ENCODE data around the gene PNO1.
"Not testable (repeated sequence)": the region's sequence is repeated elsewhere in the genome, so short reads cannot be mapped to it uniquely, and the experiment has no call there.

PNO1 gene

DNA sequence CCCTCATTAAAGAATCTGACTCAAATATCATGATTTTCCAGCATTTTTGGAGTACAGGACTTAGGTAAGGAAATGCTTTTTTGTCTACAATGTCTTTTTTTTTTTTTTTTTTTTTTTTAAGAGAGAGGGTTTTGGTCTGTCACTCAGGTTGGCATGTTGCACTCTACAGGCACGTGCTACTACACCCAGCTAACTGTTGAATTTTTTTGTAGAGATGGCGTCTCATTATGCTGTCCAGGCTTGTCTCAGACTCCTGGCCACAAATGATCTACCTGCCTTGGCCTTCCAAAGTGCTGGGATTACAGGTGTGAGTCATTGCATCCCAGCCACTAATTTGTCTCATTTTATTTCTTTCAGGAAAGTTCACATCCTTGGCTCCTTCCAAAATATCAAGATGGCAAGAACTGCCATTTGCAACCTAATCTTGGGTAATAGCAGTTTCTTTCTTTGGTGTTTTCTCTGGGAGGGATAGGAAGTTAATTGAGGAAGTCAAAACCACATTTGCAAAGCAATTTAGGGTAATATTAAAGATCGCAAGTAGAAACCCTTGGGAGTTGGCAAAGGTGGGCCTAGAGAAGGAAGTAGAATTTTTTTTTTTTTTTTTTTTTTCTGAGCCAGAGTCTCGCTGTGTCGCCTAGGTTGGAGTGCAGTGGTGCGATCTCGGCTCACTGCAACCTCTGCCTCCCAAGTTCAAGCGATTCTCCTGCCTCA, 15.5 kb downstream of the PNO1 start:
- Histone ChIP-seq H2AFZ (no peak overlapping the region), H3K79me2 (no peaks in the 10 kb centered on the region), H3K4me3 (ENCODE audit: low read depth, low read length) (no peak overlapping the region), H3K9me3 (ENCODE audit: control insufficient read depth, low read length) (no peaks in the 10 kb centered on the region), H3K27ac (no peak overlapping the region), H3K4me2 (ENCODE audit: low read length) (no peak overlapping the region), H3K27me3 (ENCODE audit: control insufficient read depth, insufficient read depth, low read length) (no peaks in the 10 kb centered on the region), H3K36me3 (ENCODE audit: control insufficient read depth, insufficient read depth, low read length) (no peaks in the 10 kb centered on the region), H3K4me1 (no peaks in the 10 kb centered on the region), H3K9ac (no peak overlapping the region)
- no peak for TF ChIP-seq CTCF (IDR thresholded peaks at IDR 0.05)

GRCh38 chr2:68175210-68175609, 17.5 kb downstream of the PNO1 start:
- not testable (repeated sequence) for H3K27me3 ChIP-seq (ENCODE audit: control insufficient read depth, insufficient read depth, low read length); H3K4me3 ChIP-seq (ENCODE audit: low read depth, low read length); H3K79me2 ChIP-seq; H3K27ac ChIP-seq; H3K4me1 ChIP-seq; H3K9ac ChIP-seq; H3K9me3 ChIP-seq (ENCODE audit: control insufficient read depth, low read length); H3K4me2 ChIP-seq (ENCODE audit: low read length); H2AFZ ChIP-seq; H3K36me3 ChIP-seq (ENCODE audit: control insufficient read depth, insufficient read depth, low read length)

DNA sequence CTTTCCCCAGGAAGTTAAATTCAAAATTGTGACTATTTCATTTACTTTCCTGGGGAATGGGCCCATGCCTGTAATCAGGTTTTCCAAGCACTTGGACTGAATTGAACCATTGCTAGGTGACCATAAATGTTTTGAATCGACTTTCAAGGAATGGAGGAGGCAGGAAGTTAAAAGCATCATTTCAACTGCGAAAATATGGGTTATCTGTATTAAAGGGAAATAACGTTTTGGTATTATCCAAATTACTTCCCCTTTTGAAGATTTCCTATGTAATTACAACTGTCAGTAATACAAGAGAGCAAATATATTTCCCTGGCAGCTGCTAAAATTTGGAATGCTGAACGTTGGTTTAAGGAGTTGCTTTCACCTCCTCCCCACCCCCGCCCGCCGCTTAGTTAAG, 19.0 kb downstream of the PNO1 start:
- no peaks in the 10 kb centered on the region for H3K36me3 ChIP-seq (ENCODE audit: control insufficient read depth, insufficient read depth, low read length)

GRCh38 chr2:68177541-68177940, 19.9 kb downstream of the PNO1 start:
- H3K27ac ChIP-seq: no peak overlapping the region
- no peak for TF ChIP-seq CTCF (IDR thresholded peaks at IDR 0.05)
- H2AFZ ChIP-seq: no peak overlapping the region
- H3K9me3 ChIP-seq (ENCODE audit: control insufficient read depth, low read length): no peaks in the 10 kb centered on the region
- H3K79me2 ChIP-seq: no peaks in the 10 kb centered on the region
- H3K9ac ChIP-seq: no peak overlapping the region
- H3K4me1 ChIP-seq: no peaks in the 10 kb centered on the region
- no peaks in the 10 kb centered on the region for H3K36me3 ChIP-seq (ENCODE audit: control insufficient read depth, insufficient read depth, low read length)
- no peaks in the 10 kb centered on the region for H3K27me3 ChIP-seq (ENCODE audit: control insufficient read depth, insufficient read depth, low read length)
- H3K4me2 ChIP-seq (ENCODE audit: low read length): no peak overlapping the region
- H3K4me3 ChIP-seq (ENCODE audit: low read depth, low read length): no peak overlapping the region

More for the DNA sequence above, 19.0 kb downstream of the PNO1 start:
- no peaks in the 10 kb centered on the region for H3K4me1 ChIP-seq
- H3K4me2 ChIP-seq (ENCODE audit: low read length): no peak overlapping the region
- no peak overlapping the region for H3K27ac ChIP-seq
- H3K27me3 ChIP-seq (ENCODE audit: control insufficient read depth, insufficient read depth, low read length): no peaks in the 10 kb centered on the region
- TF ChIP-seq CTCF (IDR thresholded peaks at IDR 0.05): no peak
- H3K9ac ChIP-seq: no peak overlapping the region
- no peak overlapping the region for H2AFZ ChIP-seq
- H3K9me3 ChIP-seq (ENCODE audit: control insufficient read depth, low read length): no peaks in the 10 kb centered on the region
- no peaks in the 10 kb centered on the region for H3K79me2 ChIP-seq
- no peak overlapping the region for H3K4me3 ChIP-seq (ENCODE audit: low read depth, low read length)

- no peak overlapping the region for H3K4me3 ChIP-seq (ENCODE audit: low read depth, low read length)
- no peaks in the 10 kb centered on the region for H3K27me3 ChIP-seq (ENCODE audit: control insufficient read depth, insufficient read depth, low read length)
- no peak overlapping the region for H3K4me2 ChIP-seq (ENCODE audit: low read length)
- no peaks in the 10 kb centered on the region for H3K36me3 ChIP-seq (ENCODE audit: control insufficient read depth, insufficient read depth, low read length)
- H3K27ac ChIP-seq: no peak overlapping the region
- no peak for TF ChIP-seq CTCF (IDR thresholded peaks at IDR 0.05)
- no peaks in the 10 kb centered on the region for H3K79me2 ChIP-seq
- H3K4me1 ChIP-seq: no peaks in the 10 kb centered on the region
- H2AFZ ChIP-seq: no peak overlapping the region
- H3K9ac ChIP-seq: no peak overlapping the region
- no peaks in the 10 kb centered on the region for H3K9me3 ChIP-seq (ENCODE audit: control insufficient read depth, low read length)
These were observed 20.7 kb downstream of the PNO1 start for GRCh38 chr2:68178432-68178831.

Measured in parathyroid adenoma (tissue), 2 donors.